ENCODE data around the gene GTPBP2. TPM values are rescaled to one million over a fixed set of nuclear protein-coding genes. Genes with fewer than 3 reads are reported as not detected.

GTPBP2 gene
- polyA plus RNA-seq (2013): 42.7 TPM

GRCh38 chr6:43629104-43629504 lies at the start of gene GTPBP2:
TSS of gene GTPBP2 (minus strand) at chr6:43629264. CDS start at chr6:43629162, 102 bp downstream.
- H3K27me3 ChIP-seq (replicated peaks in 2 of 5; ENCODE audit: control insufficient read depth in 4 of 5, insufficient read depth in 5 of 5, low read length in 4 of 5): no peaks in the 10 kb centered on the region
- H3K4me3 ChIP-seq (ENCODE audit: control insufficient read depth in 1 of 7, extremely low read depth in 1 of 7, insufficient read depth in 4 of 7, low read depth in 2 of 7, low read length in 6 of 7): peak within 1 kb of the TSS; percentile 82 to 99 (median 92)
- ChIA-PET CTCF (interaction anchor here (0.7 to 2.9 kb wide), 6 partner anchors 15 to 36 kb away, joined by 3 to 9 read pairs (median 4); no protein-coding TSS in a partner anchor), POLR2A (interaction anchor here (0.6 kb wide), 1 partner anchor 496 kb away, joined by 3 read pairs; no protein-coding TSS in a partner anchor)
- H3K9me3 ChIP-seq (ENCODE audit: control extremely low read depth in 1 of 5, control insufficient read depth in 4 of 5, insufficient read depth in 2 of 5, low read depth in 1 of 5, low read length in 4 of 5): no peaks in the 10 kb centered on the region
- peak within 1 kb of the TSS; percentile 78 to 92 for H3K27ac ChIP-seq (ENCODE audit: insufficient read depth in 1 of 2, low read depth in 1 of 2, low read length in 2 of 2, poor library complexity in 1 of 2, severe bottlenecking in 2 of 2)
- peaks cover 4 to 36% (median 28%) of the 10 kb centered on the region in 4 experiments for H3K4me1 ChIP-seq (ENCODE audit: control extremely low read depth in 1 of 4, control insufficient read depth in 4 of 4, insufficient read depth in 4 of 4, low read length in 3 of 4)
- peaks cover 6 to 34% (median 21%) of the 10 kb centered on the region in 4 experiments for H3K36me3 ChIP-seq (ENCODE audit: control insufficient read depth in 4 of 4, insufficient read depth in 4 of 4, low read length in 3 of 4)
- 0% methylated on average over 23 of the region's 46 CpGs for WGBS (ENCODE audit: insufficient coverage)
- DNase-seq: peak; percentile 97 to 99 (median 98)

- H3K4me3 ChIP-seq (ENCODE audit: control insufficient read depth in 1 of 7, extremely low read depth in 1 of 7, insufficient read depth in 4 of 7, low read depth in 2 of 7, low read length in 6 of 7): no peak overlapping the region
- H3K36me3 ChIP-seq (ENCODE audit: control insufficient read depth in 4 of 4, insufficient read depth in 4 of 4, low read length in 3 of 4): peaks cover 39 to 94% (median 72%) of the 10 kb centered on the region in 4 experiments
- no peak for DNase-seq
- no peaks in the 10 kb centered on the region for H3K27me3 ChIP-seq (replicated peaks in 2 of 5; ENCODE audit: control insufficient read depth in 4 of 5, insufficient read depth in 5 of 5, low read length in 4 of 5)
- WGBS (ENCODE audit: insufficient coverage): 100% methylated on average over 5 of the region's 7 CpGs
- no peak overlapping the region for H3K27ac ChIP-seq (ENCODE audit: insufficient read depth in 1 of 2, low read depth in 1 of 2, low read length in 2 of 2, poor library complexity in 1 of 2, severe bottlenecking in 2 of 2)
- H3K9me3 ChIP-seq (ENCODE audit: control extremely low read depth in 1 of 5, control insufficient read depth in 4 of 5, insufficient read depth in 2 of 5, low read depth in 1 of 5, low read length in 4 of 5): no peaks in the 10 kb centered on the region
- no peaks in the 10 kb centered on the region for H3K4me1 ChIP-seq (ENCODE audit: control extremely low read depth in 1 of 4, control insufficient read depth in 4 of 4, insufficient read depth in 4 of 4, low read length in 3 of 4)
- POLR2A ChIA-PET: no interaction called here
- CTCF ChIA-PET: interaction anchor here (0.9 to 9.5 kb wide), 3 partner anchors 8 to 40 kb away, joined by 3 to 64 read pairs (median 3); no protein-coding TSS in a partner anchor
Observed at GRCh38 chr6:43678341-43678740, 49.3 kb upstream of the GTPBP2 start.

- H3K36me3 ChIP-seq (ENCODE audit: control insufficient read depth in 4 of 4, insufficient read depth in 4 of 4, low read length in 3 of 4): peaks cover 35 to 93% (median 73%) of the 10 kb centered on the region in 4 experiments
- WGBS (ENCODE audit: insufficient coverage): 100% methylated on average over 4 of the region's 7 CpGs
- H3K4me1 ChIP-seq (ENCODE audit: control extremely low read depth in 1 of 4, control insufficient read depth in 4 of 4, insufficient read depth in 4 of 4, low read length in 3 of 4): no peaks in the 10 kb centered on the region
- H3K9me3 ChIP-seq (ENCODE audit: control extremely low read depth in 1 of 5, control insufficient read depth in 4 of 5, insufficient read depth in 2 of 5, low read depth in 1 of 5, low read length in 4 of 5): no peaks in the 10 kb centered on the region
- no peak for DNase-seq
- CTCF ChIA-PET: interaction anchor here (0.9 to 9.5 kb wide), 3 partner anchors 9 to 10 kb away, joined by 3 to 64 read pairs (median 3); no protein-coding TSS in a partner anchor
- POLR2A ChIA-PET: no interaction called here
- no peaks in the 10 kb centered on the region for H3K27me3 ChIP-seq (replicated peaks in 2 of 5; ENCODE audit: control insufficient read depth in 4 of 5, insufficient read depth in 5 of 5, low read length in 4 of 5)
- no peak overlapping the region for H3K4me3 ChIP-seq (ENCODE audit: control insufficient read depth in 1 of 7, extremely low read depth in 1 of 7, insufficient read depth in 4 of 7, low read depth in 2 of 7, low read length in 6 of 7)
- H3K27ac ChIP-seq (ENCODE audit: insufficient read depth in 1 of 2, low read depth in 1 of 2, low read length in 2 of 2, poor library complexity in 1 of 2, severe bottlenecking in 2 of 2): no peak overlapping the region
Observed at GRCh38 chr6:43677759-43678158, 48.7 kb upstream of the GTPBP2 start.

- POLR2A ChIA-PET: no interaction called here
- no peak overlapping the region for H3K4me3 ChIP-seq (ENCODE audit: control insufficient read depth in 1 of 7, extremely low read depth in 1 of 7, insufficient read depth in 4 of 7, low read depth in 2 of 7, low read length in 6 of 7)
- DNase-seq: no peak
Observed at GRCh38 chr6:43676962-43677606, 48.0 kb upstream of the GTPBP2 start.

GRCh38 chr6:43674921-43675320 lies 45.9 kb upstream of the GTPBP2 start:
- no peak for DNase-seq
- ChIA-PET CTCF (interaction anchor here (0.9 to 1.1 kb wide), 2 partner anchors 10 to 181 kb away, joined by 4 to 5 read pairs; no protein-coding TSS in a partner anchor), POLR2A (no interaction called here)
- Histone ChIP-seq H3K9me3 (ENCODE audit: control extremely low read depth in 1 of 5, control insufficient read depth in 4 of 5, insufficient read depth in 2 of 5, low read depth in 1 of 5, low read length in 4 of 5) (no peaks in the 10 kb centered on the region), H3K27me3 (replicated peaks in 2 of 5; ENCODE audit: control insufficient read depth in 4 of 5, insufficient read depth in 5 of 5, low read length in 4 of 5) (no peaks in the 10 kb centered on the region), H3K4me3 (ENCODE audit: control insufficient read depth in 1 of 7, extremely low read depth in 1 of 7, insufficient read depth in 4 of 7, low read depth in 2 of 7, low read length in 6 of 7) (no peak overlapping the region), H3K36me3 (ENCODE audit: control insufficient read depth in 4 of 4, insufficient read depth in 4 of 4, low read length in 3 of 4) (peaks cover 29 to 92% (median 81%) of the 10 kb centered on the region in 4 experiments), H3K4me1 (ENCODE audit: control extremely low read depth in 1 of 4, control insufficient read depth in 4 of 4, insufficient read depth in 4 of 4, low read length in 3 of 4) (peaks cover 0 to 10% (median 0%) of the 10 kb centered on the region in 4 experiments), H3K27ac (ENCODE audit: insufficient read depth in 1 of 2, low read depth in 1 of 2, low read length in 2 of 2, poor library complexity in 1 of 2, severe bottlenecking in 2 of 2) (no peak overlapping the region)
- 99% methylated on average over 8 of the region's 8 CpGs for WGBS (ENCODE audit: insufficient coverage)

More at GRCh38 chr6:43676962-43677606, 48.0 kb upstream of the GTPBP2 start:
- H3K4me1 ChIP-seq (ENCODE audit: control extremely low read depth in 1 of 4, control insufficient read depth in 4 of 4, insufficient read depth in 4 of 4, low read length in 3 of 4): no peaks in the 10 kb centered on the region
- CTCF ChIA-PET: interaction anchor here (0.9 to 9.5 kb wide), 3 partner anchors 10 to 11 kb away, joined by 3 to 64 read pairs (median 3); no protein-coding TSS in a partner anchor
- 93% methylated on average over 5 of the region's 7 CpGs for WGBS (ENCODE audit: insufficient coverage)
- H3K27me3 ChIP-seq (replicated peaks in 2 of 5; ENCODE audit: control insufficient read depth in 4 of 5, insufficient read depth in 5 of 5, low read length in 4 of 5): no peaks in the 10 kb centered on the region
- no peak overlapping the region for H3K27ac ChIP-seq (ENCODE audit: insufficient read depth in 1 of 2, low read depth in 1 of 2, low read length in 2 of 2, poor library complexity in 1 of 2, severe bottlenecking in 2 of 2)
- H3K9me3 ChIP-seq (ENCODE audit: control extremely low read depth in 1 of 5, control insufficient read depth in 4 of 5, insufficient read depth in 2 of 5, low read depth in 1 of 5, low read length in 4 of 5): no peaks in the 10 kb centered on the region
- H3K36me3 ChIP-seq (ENCODE audit: control insufficient read depth in 4 of 4, insufficient read depth in 4 of 4, low read length in 3 of 4): peaks cover 32 to 93% (median 75%) of the 10 kb centered on the region in 4 experiments

- H3K4me3 ChIP-seq (ENCODE audit: control insufficient read depth in 1 of 7, extremely low read depth in 1 of 7, insufficient read depth in 4 of 7, low read depth in 2 of 7, low read length in 6 of 7): no peak overlapping the region
- no CpG with 5 or more reads among the region's 2 CpGs for WGBS (ENCODE audit: insufficient coverage)
- peaks cover 26 to 85% (median 77%) of the 10 kb centered on the region in 4 experiments for H3K36me3 ChIP-seq (ENCODE audit: control insufficient read depth in 4 of 4, insufficient read depth in 4 of 4, low read length in 3 of 4)
- ChIA-PET CTCF (interaction anchor here (0.9 to 1.5 kb wide), 2 partner anchors 9 to 277 kb away, joined by 4 read pairs; no protein-coding TSS in a partner anchor), POLR2A (no interaction called here)
- no peak for DNase-seq
- H3K9me3 ChIP-seq (ENCODE audit: control extremely low read depth in 1 of 5, control insufficient read depth in 4 of 5, insufficient read depth in 2 of 5, low read depth in 1 of 5, low read length in 4 of 5): no peaks in the 10 kb centered on the region
- no peak overlapping the region for H3K27ac ChIP-seq (ENCODE audit: insufficient read depth in 1 of 2, low read depth in 1 of 2, low read length in 2 of 2, poor library complexity in 1 of 2, severe bottlenecking in 2 of 2)
- H3K4me1 ChIP-seq (ENCODE audit: control extremely low read depth in 1 of 4, control insufficient read depth in 4 of 4, insufficient read depth in 4 of 4, low read length in 3 of 4): peaks cover 0 to 12% (median 0%) of the 10 kb centered on the region in 4 experiments
- no peaks in the 10 kb centered on the region for H3K27me3 ChIP-seq (replicated peaks in 2 of 5; ENCODE audit: control insufficient read depth in 4 of 5, insufficient read depth in 5 of 5, low read length in 4 of 5)
Observed at GRCh38 chr6:43674291-43674690, 45.2 kb upstream of the GTPBP2 start.

Data from common myeloid progenitor, CD34-positive (primary cell).